ENCODE measurements around the gene RMP24.

RMP24 gene

DNA sequence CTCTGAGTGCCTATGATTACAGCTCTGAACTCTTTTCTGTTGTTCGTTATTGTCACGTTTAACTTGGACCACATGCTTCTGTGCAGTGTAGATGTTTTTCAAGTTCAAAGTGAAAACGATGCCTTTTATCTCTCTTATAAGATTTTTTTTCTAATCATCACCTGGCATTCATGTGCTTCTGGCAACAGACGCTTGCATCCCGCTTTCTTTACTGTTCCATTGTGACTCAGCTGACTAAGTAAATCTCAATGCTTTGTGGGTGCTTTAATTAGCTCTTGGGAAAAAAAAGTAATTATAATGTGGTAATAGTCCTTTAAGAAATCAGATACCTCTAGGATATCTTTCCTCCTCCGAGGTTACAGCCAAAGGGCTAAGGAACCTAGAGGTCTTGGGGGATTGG, 31.2 kb upstream of the RMP24 start:
- no peak overlapping the region for H3K27ac ChIP-seq (ENCODE audit: low read length)
- H2AFZ ChIP-seq (ENCODE audit: low read depth, low read length), result no peak overlapping the region
- H3K4me2 ChIP-seq (ENCODE audit: insufficient read depth, low read length), result no peak overlapping the region
- no peaks in the 10 kb centered on the region for H3K79me2 ChIP-seq (ENCODE audit: insufficient read depth, low read length)
- H3K4me1 ChIP-seq (ENCODE audit: insufficient read depth, low read length), result no peaks in the 10 kb centered on the region
- no peaks in the 10 kb centered on the region for H4K20me1 ChIP-seq (ENCODE audit: insufficient read depth, low read length)
- no peak; the same call in 2 of the 3 replicates for ATAC-seq (ENCODE audit: insufficient read depth, low read depth)
- TF ChIP-seq, protein P1, sequence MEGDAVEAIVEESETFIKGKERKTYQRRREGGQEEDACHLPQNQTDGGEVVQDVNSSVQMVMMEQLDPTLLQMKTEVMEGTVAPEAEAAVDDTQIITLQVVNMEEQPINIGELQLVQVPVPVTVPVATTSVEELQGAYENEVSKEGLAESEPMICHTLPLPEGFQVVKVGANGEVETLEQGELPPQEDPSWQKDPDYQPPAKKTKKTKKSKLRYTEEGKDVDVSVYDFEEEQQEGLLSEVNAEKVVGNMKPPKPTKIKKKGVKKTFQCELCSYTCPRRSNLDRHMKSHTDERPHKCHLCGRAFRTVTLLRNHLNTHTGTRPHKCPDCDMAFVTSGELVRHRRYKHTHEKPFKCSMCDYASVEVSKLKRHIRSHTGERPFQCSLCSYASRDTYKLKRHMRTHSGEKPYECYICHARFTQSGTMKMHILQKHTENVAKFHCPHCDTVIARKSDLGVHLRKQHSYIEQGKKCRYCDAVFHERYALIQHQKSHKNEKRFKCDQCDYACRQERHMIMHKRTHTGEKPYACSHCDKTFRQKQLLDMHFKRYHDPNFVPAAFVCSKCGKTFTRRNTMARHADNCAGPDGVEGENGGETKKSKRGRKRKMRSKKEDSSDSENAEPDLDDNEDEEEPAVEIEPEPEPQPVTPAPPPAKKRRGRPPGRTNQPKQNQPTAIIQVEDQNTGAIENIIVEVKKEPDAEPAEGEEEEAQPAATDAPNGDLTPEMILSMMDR (IDR thresholded peaks at IDR 0.05; ENCODE audit: borderline replicate concordance, extremely low read depth, low read length, poor library complexity, severe bottlenecking), result no peak
- no peak for TF ChIP-seq EZH2 (IDR thresholded peaks at IDR 0.05; ENCODE audit: borderline replicate concordance, low read depth, low read length, severe bottlenecking)
- H3K9ac ChIP-seq (ENCODE audit: low read depth, low read length), result no peak overlapping the region
- peaks cover 12% of the 10 kb centered on the region for H3K27me3 ChIP-seq (ENCODE audit: insufficient read depth, low read length, poor library complexity)
- DNase-seq, result no peak
- no peaks in the 10 kb centered on the region for H3K36me3 ChIP-seq (ENCODE audit: insufficient read depth, low read length)
- no peaks in the 10 kb centered on the region for H3K9me3 ChIP-seq (ENCODE audit: insufficient read depth, low read length, severe bottlenecking)
- no peak overlapping the region for H3K4me3 ChIP-seq (ENCODE audit: low read depth in 1 of 2, low read length in 2 of 2)

DNA sequence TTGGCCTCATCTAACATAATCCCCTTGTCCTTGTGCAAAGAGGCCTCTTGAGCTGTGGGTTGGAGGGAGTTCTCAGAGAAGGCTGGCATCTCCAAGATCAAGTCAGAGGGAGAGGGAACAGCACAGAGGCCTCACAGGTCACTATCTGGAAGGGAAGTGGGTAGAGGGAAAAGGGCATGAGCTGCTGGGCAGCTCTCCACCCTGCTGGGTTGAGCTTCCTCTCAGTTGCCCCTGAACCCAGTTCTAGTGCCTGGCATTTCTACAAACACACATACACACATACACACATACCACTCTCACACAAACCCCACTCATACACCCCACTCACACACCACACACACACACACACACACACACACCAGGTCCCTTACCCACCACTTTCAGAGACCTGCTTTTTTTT, 30.3 kb upstream of the RMP24 start:
- ATAC-seq (ENCODE audit: insufficient read depth, low read depth), result no peak
- Histone ChIP-seq H3K36me3 (ENCODE audit: insufficient read depth, low read length) (no peaks in the 10 kb centered on the region), H3K4me2 (ENCODE audit: insufficient read depth, low read length) (no peak overlapping the region), H3K27me3 (ENCODE audit: insufficient read depth, low read length, poor library complexity) (peaks cover 8% of the 10 kb centered on the region), H3K79me2 (ENCODE audit: insufficient read depth, low read length) (no peaks in the 10 kb centered on the region), H2AFZ (ENCODE audit: low read depth, low read length) (no peak overlapping the region), H4K20me1 (ENCODE audit: insufficient read depth, low read length) (no peaks in the 10 kb centered on the region), H3K27ac (ENCODE audit: low read length) (no peak overlapping the region), H3K9ac (ENCODE audit: low read depth, low read length) (no peak overlapping the region), H3K4me3 (ENCODE audit: low read depth in 1 of 2, low read length in 2 of 2) (no peak overlapping the region), H3K9me3 (ENCODE audit: insufficient read depth, low read length, severe bottlenecking) (no peaks in the 10 kb centered on the region), H3K4me1 (ENCODE audit: insufficient read depth, low read length) (no peaks in the 10 kb centered on the region)
- TF ChIP-seq, protein P1 (IDR thresholded peaks at IDR 0.05; ENCODE audit: borderline replicate concordance, extremely low read depth, low read length, poor library complexity, severe bottlenecking), result no peak
- no peak for TF ChIP-seq EZH2 (IDR thresholded peaks at IDR 0.05; ENCODE audit: borderline replicate concordance, low read depth, low read length, severe bottlenecking)
- no peak for DNase-seq

DNA sequence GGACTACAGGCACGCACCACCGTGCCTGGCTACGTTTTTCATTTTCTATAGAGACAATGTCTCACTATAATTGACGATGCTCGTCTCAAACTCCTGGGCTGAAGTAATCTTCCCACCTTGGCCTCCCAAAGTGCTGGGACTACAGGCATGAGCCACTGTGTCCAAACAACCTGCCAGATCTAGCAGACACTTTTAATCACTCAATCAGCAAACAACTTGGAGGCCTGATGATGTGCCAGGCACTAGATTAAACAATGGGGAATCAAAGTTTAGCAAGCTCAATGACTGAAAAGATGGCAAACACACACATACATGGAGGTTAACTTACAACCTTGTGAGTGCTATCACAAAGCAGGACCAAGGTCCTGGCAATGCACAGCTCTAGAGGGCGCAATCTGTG, 29.8 kb upstream of the RMP24 start:
- TF ChIP-seq, protein P1 (IDR thresholded peaks at IDR 0.05; ENCODE audit: borderline replicate concordance, extremely low read depth, low read length, poor library complexity, severe bottlenecking), result no peak
- no peak for TF ChIP-seq EZH2 (IDR thresholded peaks at IDR 0.05; ENCODE audit: borderline replicate concordance, low read depth, low read length, severe bottlenecking)
- H3K4me2 ChIP-seq (ENCODE audit: insufficient read depth, low read length), result no peak overlapping the region
- no peaks in the 10 kb centered on the region for H3K4me1 ChIP-seq (ENCODE audit: insufficient read depth, low read length)
- ATAC-seq (ENCODE audit: insufficient read depth, low read depth), result no peak
- no peak overlapping the region for H3K27ac ChIP-seq (ENCODE audit: low read length)
- DNase-seq, result no peak
- no peak overlapping the region for H2AFZ ChIP-seq (ENCODE audit: low read depth, low read length)
- no peaks in the 10 kb centered on the region for H3K9me3 ChIP-seq (ENCODE audit: insufficient read depth, low read length, severe bottlenecking)
- no peaks in the 10 kb centered on the region for H3K79me2 ChIP-seq (ENCODE audit: insufficient read depth, low read length)
- no peak overlapping the region for H3K9ac ChIP-seq (ENCODE audit: low read depth, low read length)
- H4K20me1 ChIP-seq (ENCODE audit: insufficient read depth, low read length), result no peaks in the 10 kb centered on the region
- peaks cover 3% of the 10 kb centered on the region for H3K27me3 ChIP-seq (ENCODE audit: insufficient read depth, low read length, poor library complexity)
- no peaks in the 10 kb centered on the region for H3K36me3 ChIP-seq (ENCODE audit: insufficient read depth, low read length)
- no peak overlapping the region for H3K4me3 ChIP-seq (ENCODE audit: low read depth in 1 of 2, low read length in 2 of 2)

DNA sequence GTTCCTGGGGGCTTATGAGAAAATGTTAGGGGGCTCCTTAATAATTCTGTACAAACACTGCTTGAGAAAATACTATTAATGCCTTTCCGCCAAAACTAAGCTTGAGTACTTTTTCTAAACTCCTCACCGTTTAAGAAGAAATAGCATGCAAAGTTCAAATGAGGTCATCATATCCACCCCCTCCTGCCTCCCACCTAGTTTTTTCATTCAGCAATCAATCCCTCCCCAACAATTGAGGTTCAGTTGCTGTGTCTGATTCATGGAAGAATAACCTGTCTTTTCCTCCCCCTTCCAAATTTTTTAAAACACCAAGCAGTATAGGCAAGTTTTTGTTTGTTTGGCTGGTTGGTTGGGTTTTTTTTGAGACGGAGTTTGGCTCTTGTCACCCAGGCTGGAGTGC, 24.4 kb upstream of the RMP24 start:
- ATAC-seq (ENCODE audit: insufficient read depth, low read depth) (no peak), DNase-seq (no peak)
- Histone ChIP-seq H3K4me2 (ENCODE audit: insufficient read depth, low read length) (no peak overlapping the region), H2AFZ (ENCODE audit: low read depth, low read length) (no peak overlapping the region), H3K4me1 (ENCODE audit: insufficient read depth, low read length) (no peaks in the 10 kb centered on the region), H3K79me2 (ENCODE audit: insufficient read depth, low read length) (no peaks in the 10 kb centered on the region), H3K36me3 (ENCODE audit: insufficient read depth, low read length) (no peaks in the 10 kb centered on the region), H3K27me3 (ENCODE audit: insufficient read depth, low read length, poor library complexity) (no peaks in the 10 kb centered on the region), H3K27ac (ENCODE audit: low read length) (no peak overlapping the region), H3K4me3 (ENCODE audit: low read depth in 1 of 2, low read length in 2 of 2) (no peak overlapping the region), H4K20me1 (ENCODE audit: insufficient read depth, low read length) (no peaks in the 10 kb centered on the region), H3K9ac (ENCODE audit: low read depth, low read length) (no peak overlapping the region), H3K9me3 (ENCODE audit: insufficient read depth, low read length, severe bottlenecking) (peaks cover 3% of the 10 kb centered on the region)
- TF ChIP-seq, protein P1 (IDR thresholded peaks at IDR 0.05; ENCODE audit: borderline replicate concordance, extremely low read depth, low read length, poor library complexity, severe bottlenecking), result no peak
- no peak for TF ChIP-seq EZH2 (IDR thresholded peaks at IDR 0.05; ENCODE audit: borderline replicate concordance, low read depth, low read length, severe bottlenecking)
